ENCODE results near the gene PTPN1.

Gene PTPN1

DNA sequence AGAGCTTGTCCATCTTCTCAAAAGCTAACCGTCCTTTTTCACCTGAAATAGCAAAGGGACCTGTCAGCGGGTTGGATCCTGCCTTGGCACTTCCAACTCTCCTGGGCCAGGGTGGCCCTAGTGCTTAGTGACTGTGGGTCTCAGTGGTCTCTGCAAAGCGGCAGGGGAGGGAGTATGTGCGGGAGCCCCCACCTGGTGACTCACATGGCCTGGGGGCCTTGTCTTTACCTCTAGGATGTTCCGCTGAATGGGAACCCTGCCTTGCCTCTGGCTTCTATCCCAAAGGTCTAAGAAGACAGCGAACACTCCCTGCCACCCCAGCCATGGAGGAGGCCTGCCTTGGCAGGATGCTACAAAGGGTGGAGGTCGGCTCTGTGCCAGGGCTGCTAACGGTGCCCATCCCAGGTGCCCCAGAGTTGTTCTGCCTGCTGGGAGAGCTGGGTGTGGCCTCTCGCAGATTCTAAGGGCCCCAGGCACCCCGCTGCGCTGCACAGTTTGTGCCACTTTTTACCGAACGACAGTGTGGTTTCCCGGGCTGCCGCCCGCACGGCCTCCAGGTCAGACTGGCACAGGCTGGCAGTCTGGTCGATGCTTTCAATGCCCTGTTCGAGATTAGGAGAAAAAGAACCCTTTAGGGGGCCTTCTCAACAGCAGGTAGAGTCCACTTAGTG lies 77.2 kb downstream of the PTPN1 start:
- no peak overlapping the region for H3K4me3 ChIP-seq (ENCODE audit: low read length)
- TF ChIP-seq, protein P1, sequence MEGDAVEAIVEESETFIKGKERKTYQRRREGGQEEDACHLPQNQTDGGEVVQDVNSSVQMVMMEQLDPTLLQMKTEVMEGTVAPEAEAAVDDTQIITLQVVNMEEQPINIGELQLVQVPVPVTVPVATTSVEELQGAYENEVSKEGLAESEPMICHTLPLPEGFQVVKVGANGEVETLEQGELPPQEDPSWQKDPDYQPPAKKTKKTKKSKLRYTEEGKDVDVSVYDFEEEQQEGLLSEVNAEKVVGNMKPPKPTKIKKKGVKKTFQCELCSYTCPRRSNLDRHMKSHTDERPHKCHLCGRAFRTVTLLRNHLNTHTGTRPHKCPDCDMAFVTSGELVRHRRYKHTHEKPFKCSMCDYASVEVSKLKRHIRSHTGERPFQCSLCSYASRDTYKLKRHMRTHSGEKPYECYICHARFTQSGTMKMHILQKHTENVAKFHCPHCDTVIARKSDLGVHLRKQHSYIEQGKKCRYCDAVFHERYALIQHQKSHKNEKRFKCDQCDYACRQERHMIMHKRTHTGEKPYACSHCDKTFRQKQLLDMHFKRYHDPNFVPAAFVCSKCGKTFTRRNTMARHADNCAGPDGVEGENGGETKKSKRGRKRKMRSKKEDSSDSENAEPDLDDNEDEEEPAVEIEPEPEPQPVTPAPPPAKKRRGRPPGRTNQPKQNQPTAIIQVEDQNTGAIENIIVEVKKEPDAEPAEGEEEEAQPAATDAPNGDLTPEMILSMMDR (conservative IDR thresholded peaks at IDR 0.05; ENCODE audit: low read length): no peak
- no peak for DNase-seq (ENCODE audit: low read depth)

DNA sequence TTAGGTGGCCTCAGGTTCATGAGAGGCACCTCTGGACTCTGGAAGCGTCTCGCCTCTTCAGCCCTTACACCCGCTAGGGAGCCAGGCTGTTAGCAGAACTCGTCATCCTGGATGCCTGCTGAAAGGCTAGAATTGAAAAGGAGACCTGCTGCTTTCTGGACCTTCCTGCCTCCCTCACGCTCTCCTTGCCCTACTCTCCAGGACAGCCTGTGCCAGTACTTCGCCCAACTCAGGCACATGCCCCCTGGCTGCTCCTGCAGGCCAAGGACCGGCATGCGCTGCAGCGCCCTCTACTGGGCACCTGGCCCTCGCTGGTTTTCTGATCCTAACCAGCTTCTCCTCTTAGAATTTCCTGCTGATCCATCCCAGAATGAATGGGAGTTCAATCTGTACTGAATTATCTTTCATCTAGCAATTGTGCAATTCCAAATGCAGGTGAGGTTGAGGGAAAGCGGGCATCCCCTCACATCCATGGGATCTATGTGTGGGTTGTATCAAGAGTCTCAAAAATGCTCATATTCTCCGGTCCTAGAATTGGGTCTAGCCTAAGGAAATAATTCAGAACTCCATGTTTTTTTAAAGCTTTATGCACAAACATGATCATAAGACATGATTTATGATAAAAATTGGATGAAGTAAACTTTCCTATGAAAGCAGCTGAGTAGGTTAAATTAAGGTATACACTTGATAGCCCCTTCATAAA lies 78.0 kb downstream of the PTPN1 start:
- DNase-seq (ENCODE audit: low read depth): peak; percentile 47
- H3K4me3 ChIP-seq (ENCODE audit: low read length): no peak overlapping the region
- TF ChIP-seq, protein P1 (conservative IDR thresholded peaks at IDR 0.05; ENCODE audit: low read length): peak; percentile 96

DNA sequence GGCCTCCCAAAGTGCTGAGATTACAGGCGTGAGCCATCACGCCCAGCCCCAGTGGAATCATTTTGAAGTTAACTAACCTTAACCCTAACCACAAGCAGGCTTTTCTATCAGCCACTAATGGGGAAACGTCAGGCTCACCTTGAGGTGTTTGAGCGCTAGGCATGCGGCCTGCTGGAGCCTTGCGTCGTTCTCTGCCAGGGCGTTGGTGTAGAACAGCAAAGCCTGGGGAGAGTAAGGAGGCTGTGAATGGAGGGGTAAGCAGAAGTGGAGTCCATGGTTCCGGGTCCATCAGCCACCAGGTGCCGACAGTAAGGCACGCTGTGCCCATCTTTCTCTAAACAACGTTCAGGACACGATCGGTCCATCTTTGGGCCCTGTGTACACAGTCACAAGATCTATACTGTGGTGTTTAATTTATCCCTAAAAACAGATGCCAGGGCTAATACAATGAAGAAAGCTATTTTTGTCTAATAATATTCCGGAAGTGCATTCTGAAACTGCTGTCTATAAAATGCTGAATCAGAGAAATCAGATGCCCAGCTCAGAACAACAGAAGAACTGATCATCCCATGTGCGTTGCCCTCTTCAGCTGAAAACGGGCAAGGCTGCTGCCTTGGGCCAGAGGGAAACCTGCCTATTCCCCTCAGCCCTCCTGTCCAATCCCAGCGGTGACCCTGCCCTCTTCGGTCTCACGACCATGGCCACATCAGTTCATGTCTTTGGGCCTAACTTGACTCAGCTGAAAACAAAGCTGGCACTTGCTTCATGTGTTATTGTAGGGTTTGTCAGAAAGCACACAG lies 79.6 kb downstream of the PTPN1 start:
- TF ChIP-seq, protein P1 (conservative IDR thresholded peaks at IDR 0.05; ENCODE audit: low read length): no peak
- H3K4me3 ChIP-seq (ENCODE audit: low read length): no peak overlapping the region
- no peak for DNase-seq (ENCODE audit: low read depth)

DNA sequence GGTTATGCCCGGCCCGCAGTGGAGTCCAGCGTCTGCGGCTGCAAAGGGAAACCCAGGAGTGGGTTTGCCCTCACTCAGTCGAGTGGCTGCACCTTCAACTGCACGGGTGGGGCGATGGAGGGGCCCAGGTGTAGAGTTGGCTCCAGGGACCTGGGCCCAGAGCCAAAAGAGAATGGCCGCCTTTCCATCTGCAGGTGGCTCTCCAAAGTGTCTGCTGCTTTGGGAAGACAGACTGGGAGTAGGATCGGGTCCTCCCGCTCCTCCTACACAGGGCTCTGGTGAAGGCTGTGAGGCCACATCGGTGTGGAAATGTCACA lies 80.1 kb downstream of the PTPN1 start:
- no peak for DNase-seq (ENCODE audit: low read depth)
- TF ChIP-seq, protein P1 (conservative IDR thresholded peaks at IDR 0.05; ENCODE audit: low read length): no peak

DNA sequence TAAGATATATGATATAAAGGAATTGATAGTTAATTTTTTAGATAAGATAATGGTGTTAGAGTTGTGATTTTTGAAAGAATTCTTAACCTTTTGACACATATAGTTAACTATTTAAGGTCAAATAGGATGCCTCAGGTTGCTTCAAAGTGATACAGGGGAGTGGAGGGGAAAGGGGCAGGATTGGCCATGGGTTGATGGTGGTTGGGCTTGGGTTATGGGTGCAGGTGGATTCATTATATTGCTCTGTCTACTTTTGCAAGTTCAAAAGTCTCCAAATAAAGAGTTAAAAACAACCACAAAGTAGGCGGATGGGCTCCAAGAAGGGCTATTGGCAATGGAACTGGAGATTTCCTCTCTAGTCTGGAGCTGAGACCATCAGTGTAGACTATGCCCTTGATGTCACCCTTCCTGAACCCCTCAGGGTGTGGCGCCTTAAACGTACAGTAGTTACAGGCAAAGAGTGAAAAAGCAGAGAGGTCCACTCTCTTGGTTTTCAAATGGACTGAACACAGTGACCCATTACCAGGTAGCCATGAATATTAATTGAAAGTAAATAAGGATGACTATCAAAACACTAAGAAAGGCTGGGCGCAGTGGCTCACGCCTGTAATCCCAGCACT lies 81.2 kb downstream of the PTPN1 start:
- no peak overlapping the region for H3K4me3 ChIP-seq (ENCODE audit: low read length)
- no peak for DNase-seq (ENCODE audit: low read depth)
- TF ChIP-seq, protein P1 (conservative IDR thresholded peaks at IDR 0.05; ENCODE audit: low read length): no peak

More for the DNA sequence above, 80.1 kb downstream of the PTPN1 start:
- no peak overlapping the region for H3K4me3 ChIP-seq (ENCODE audit: low read length)

DNA sequence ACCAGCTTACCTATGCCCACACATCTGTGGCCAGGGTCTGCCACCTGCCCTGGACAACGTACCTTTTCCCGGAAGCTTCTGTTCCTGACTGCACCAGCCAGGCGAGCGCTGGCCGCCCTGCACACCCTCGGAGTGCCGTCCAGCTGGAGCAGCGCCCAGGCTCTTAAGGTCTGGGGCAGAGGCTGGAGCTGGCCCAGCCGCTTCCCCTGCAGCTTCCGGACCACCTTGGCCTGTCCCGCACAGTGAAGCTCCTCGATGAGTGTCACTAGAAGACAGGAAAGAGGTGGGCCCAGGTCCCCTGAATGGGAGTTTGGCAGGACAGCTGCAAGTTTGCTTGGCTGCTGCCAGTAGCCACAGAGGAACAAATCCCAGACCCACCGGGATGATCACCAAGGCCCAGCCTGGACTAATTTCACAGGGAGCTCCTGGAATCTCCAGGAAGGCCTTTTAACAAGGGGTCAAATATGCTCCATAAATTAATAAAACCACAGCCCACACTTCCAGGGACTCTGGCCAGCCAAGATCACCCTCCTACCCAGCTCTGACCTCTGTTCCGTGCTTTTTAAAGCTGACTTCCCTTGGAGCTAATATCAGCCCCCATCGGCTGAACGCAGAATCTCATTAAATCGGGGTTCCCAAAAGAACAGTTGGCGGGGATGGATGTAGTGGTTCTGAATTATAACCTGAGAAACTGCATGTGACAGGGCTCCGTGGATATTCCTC lies 82.3 kb downstream of the PTPN1 start:
- no peak overlapping the region for H3K4me3 ChIP-seq (ENCODE audit: low read length)
- TF ChIP-seq, protein P1 (conservative IDR thresholded peaks at IDR 0.05; ENCODE audit: low read length): no peak
- no peak for DNase-seq (ENCODE audit: low read depth)
